Mucosa of descending colon (tissue), 3 donors: ENCODE results near the gene RAP1GDS1. TPM values are rescaled to one million over a fixed set of nuclear protein-coding genes. Genes with fewer than 3 reads are reported as not detected.
"Not testable (repeated sequence)": the region's sequence is repeated elsewhere in the genome, so short reads cannot be mapped to it uniquely, and the experiment has no call there.

Experiments
- ATAC-seq: fragments of 200-7000 bp; cut with Tn5 transposase; one replicate; pipeline ENCODE4 v1.9.1; 2020; ENCODE audit warnings: mild to moderate bottlenecking, moderate library complexity
- DNase-seq, 3 donors: peaks; one replicate each; pipeline ENCODE4 v3.0.0-alpha.2; 2020
- H3K36me3 ChIP-seq: fragments of 200-600 bp; one replicate; pipeline ENCODE4 v1.8.0; 2021; ENCODE audit warnings: low read depth, mild to moderate bottlenecking
- H3K4me1 ChIP-seq: fragments of 200-600 bp; one replicate; pipeline ENCODE4 v1.8.0; 2021; ENCODE audit warnings: low read depth, mild to moderate bottlenecking
- H3K4me3 ChIP-seq: fragments of 200-600 bp; one replicate; pipeline ENCODE4 v1.8.0; 2021; ENCODE audit warnings: mild to moderate bottlenecking
- H3K9me3 ChIP-seq: fragments of 200-600 bp; one replicate; pipeline ENCODE4 v1.8.0; 2021; ENCODE audit warnings: mild to moderate bottlenecking
- intact Hi-C, 2 donors: fragments of 100-400 bp; cut with DNase I in 1 of 2; cut with micrococcal nuclease in 1 of 2; formaldehyde crosslinking; loops; one replicate each; pipeline versions ENCODE4 v1.11.0 to v1.11.1; 2022; cut with DNase I, micrococcal nuclease
- total RNA-seq, 3 donors: library from RNA; stranded (reverse); fragmentation: NEBNext Ultra II Directional in 2 of 3; extraction: Animal tissue kit (Norgen Biotek cat#: 25700) in 2 of 3; gene quantifications; one replicate each; pipeline versions ENCODE4 v1.2.1 to v1.2.4, GENCODE V29; 2021 to 2023
- TF ChIP-seq, protein P1 (sequence below): fragments of 200-600 bp; IDR thresholded peaks from one replicate; pipeline ENCODE4 v1.8.0; 2022; ENCODE audit warnings: antibody characterized with exemption, mild to moderate bottlenecking
- donor health status: DM: no; HTN: no; CAD: no; lungs with moderate emphysema.
- donor health status: DM: no; HTN: no; CAD: no.
- donor health status: DM: no; HTN: yes; CAD: no.

RAP1GDS1 gene
- total RNA-seq, 3 donors from 2014 or later: 28.4 to 37.5 (median 33.3) TPM

GRCh38 chr4:98446499-98447375, 185.6 kb downstream of the RAP1GDS1 start:
- peak; percentile 85 for ATAC-seq
- no peaks in the 10 kb centered on the region for H3K4me1 ChIP-seq
- TF ChIP-seq, protein P1, sequence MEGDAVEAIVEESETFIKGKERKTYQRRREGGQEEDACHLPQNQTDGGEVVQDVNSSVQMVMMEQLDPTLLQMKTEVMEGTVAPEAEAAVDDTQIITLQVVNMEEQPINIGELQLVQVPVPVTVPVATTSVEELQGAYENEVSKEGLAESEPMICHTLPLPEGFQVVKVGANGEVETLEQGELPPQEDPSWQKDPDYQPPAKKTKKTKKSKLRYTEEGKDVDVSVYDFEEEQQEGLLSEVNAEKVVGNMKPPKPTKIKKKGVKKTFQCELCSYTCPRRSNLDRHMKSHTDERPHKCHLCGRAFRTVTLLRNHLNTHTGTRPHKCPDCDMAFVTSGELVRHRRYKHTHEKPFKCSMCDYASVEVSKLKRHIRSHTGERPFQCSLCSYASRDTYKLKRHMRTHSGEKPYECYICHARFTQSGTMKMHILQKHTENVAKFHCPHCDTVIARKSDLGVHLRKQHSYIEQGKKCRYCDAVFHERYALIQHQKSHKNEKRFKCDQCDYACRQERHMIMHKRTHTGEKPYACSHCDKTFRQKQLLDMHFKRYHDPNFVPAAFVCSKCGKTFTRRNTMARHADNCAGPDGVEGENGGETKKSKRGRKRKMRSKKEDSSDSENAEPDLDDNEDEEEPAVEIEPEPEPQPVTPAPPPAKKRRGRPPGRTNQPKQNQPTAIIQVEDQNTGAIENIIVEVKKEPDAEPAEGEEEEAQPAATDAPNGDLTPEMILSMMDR: no peak
- H3K36me3 ChIP-seq: no peaks in the 10 kb centered on the region
- no peaks in the 10 kb centered on the region for H3K9me3 ChIP-seq
- H3K4me3 ChIP-seq: no peak overlapping the region
- intact Hi-C loops: no loop called here
- DNase-seq: peak; percentile 26 to 75 (median 41)

GRCh38 chr4:98447648-98448047, 186.5 kb downstream of the RAP1GDS1 start:
- TF ChIP-seq, protein P1: no peak
- Histone ChIP-seq H3K9me3 (no peaks in the 10 kb centered on the region), H3K4me3 (no peak overlapping the region), H3K36me3 (no peaks in the 10 kb centered on the region), H3K4me1 (no peaks in the 10 kb centered on the region)
- peak; percentile 28 for ATAC-seq
- DNase-seq: no peak
- intact Hi-C loops: no loop called here

GRCh38 chr4:98448908-98449307, 187.7 kb downstream of the RAP1GDS1 start:
- Histone ChIP-seq H3K4me1 (no peaks in the 10 kb centered on the region), H3K36me3 (no peaks in the 10 kb centered on the region), H3K4me3 (no peak overlapping the region), H3K9me3 (no peaks in the 10 kb centered on the region)
- peak; percentile 55 for ATAC-seq
- intact Hi-C loops: no loop called here
- peak in 1 of 3 donors; percentile 64 for DNase-seq
- TF ChIP-seq, protein P1: no peak

- Histone ChIP-seq H3K4me3 (no peak overlapping the region), H3K36me3 (no peaks in the 10 kb centered on the region)
- intact Hi-C loops: no loop called here
These were observed 190.9 kb downstream of the RAP1GDS1 start for GRCh38 chr4:98452091-98452490.

GRCh38 chr4:98457422-98457821, 196.2 kb downstream of the RAP1GDS1 start:
- H3K4me3 ChIP-seq, H3K4me1 ChIP-seq, ATAC-seq, DNase-seq, intact Hi-C loops, H3K9me3 ChIP-seq, H3K36me3 ChIP-seq: not testable (repeated sequence)

More at GRCh38 chr4:98452091-98452490, 190.9 kb downstream of the RAP1GDS1 start:
- TF ChIP-seq, protein P1: no peak
- no peaks in the 10 kb centered on the region for H3K9me3 ChIP-seq
- ATAC-seq (no peak), DNase-seq (no peak)
- no peaks in the 10 kb centered on the region for H3K4me1 ChIP-seq

GRCh38 chr4:98461121-98461865, 200.1 kb downstream of the RAP1GDS1 start:
- ATAC-seq, H3K4me1 ChIP-seq, H3K9me3 ChIP-seq, DNase-seq, intact Hi-C loops, H3K36me3 ChIP-seq, H3K4me3 ChIP-seq: not testable (repeated sequence)
